ACHN (cell line): Measurements from ENCODE around the gene MPPED2.
A peak's percentile ranks its signal among the peaks of the same experiment; 100 is the strongest.

Experiments
- DNase-seq: peaks from one replicate; pipeline ENCODE4 v3.0.0-alpha.2; 2015
- in situ Hi-C: cut with HindIII; loops from 2 replicates; pipeline ENCODE4 v1.10.0; 2017; ENCODE audit warnings: low sequenced_read_pairs, low pct_ligation_motif_present, low pct_unique_long_range_greater_than_20kb

Gene MPPED2

GRCh38 chr11:30435488-30435887 lies 150.7 kb downstream of the MPPED2 start:
- DNase-seq = no peak
- in situ Hi-C loops = no loop called here

DNA sequence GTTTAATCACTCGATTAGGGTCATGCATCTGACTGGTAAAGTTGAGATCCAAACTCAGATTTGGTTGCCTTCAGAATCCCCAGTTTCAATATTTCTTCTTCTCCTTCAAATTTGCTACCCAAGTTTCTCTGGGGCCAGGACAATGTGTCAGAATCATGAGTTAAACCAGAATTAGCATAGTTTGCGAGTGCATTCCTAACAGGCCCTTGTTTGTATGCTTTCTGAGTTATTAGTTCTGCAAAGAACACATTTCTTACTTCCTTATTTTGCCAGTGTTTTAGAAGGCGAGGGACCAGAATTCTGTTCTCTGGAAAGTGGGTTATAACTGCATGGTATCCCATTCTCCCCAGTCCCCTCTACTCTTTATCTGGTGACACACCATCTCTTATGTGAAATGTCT lies 151.3 kb downstream of the MPPED2 start:
- no peak for DNase-seq
- in situ Hi-C loops = no loop called here

GRCh38 chr11:30433831-30434230 lies 152.3 kb downstream of the MPPED2 start:
- in situ Hi-C loops = no loop called here
- no peak for DNase-seq

- DNase-seq = no peak
- in situ Hi-C loops = no loop called here
These were observed 153.4 kb downstream of the MPPED2 start for GRCh38 chr11:30432716-30433115.

GRCh38 chr11:30432178-30432577 lies 154.0 kb downstream of the MPPED2 start:
- no peak for DNase-seq
- in situ Hi-C loops = no loop called here

DNA sequence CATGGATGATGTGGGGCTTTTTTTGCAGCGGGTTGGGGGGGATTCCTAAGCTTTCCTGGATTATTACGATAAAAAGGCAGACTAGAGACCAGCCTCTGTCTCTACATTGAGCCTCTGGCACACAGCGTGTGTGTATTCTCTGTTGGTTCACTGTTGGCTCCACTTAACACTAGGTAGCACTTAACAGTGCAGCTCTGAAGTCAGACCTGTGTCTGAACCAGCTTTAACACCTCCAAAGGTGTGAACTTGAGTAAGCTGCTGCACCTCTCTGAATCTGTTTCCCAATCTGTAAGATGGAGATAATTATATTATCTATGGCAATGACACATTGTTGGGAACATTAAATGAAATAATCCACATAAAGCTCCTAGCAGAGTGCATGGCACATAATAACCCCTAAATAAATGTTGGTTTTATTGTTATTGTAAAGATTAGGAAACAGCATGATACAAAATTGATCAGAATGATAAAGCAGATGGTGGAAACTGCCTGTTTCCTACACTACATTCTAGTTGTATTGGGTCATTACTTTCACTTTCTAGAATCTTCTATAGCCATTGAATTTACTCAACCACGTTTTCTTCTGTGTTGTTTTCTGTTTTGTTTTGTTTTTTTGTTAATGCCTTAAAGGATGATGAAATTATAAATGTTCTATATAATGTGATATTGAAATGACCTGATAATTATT lies 154.9 kb downstream of the MPPED2 start:
- no peak for DNase-seq
- in situ Hi-C loops = no loop called here

DNA sequence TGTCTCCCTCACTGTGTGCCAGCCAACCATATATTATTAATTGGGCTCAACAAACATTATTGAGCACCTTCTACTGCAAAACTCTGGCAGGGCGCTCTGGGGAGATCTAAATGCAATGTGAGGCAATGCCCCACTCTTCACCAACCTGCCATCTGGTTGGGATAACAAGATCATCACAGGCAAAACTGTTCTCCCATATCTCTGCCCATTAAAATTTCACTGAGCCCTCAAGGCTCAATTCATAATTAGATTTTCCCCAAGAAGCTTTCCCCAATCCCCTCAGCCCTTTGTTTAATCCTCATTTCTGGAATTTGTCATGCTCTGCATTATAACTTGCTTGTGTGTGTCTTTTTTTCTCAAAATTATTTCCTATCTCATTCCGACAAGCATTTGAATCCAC lies 156.6 kb downstream of the MPPED2 start:
- no peak for DNase-seq
- in situ Hi-C loops = no loop called here

GRCh38 chr11:30426781-30427180 lies 159.4 kb downstream of the MPPED2 start:
- in situ Hi-C loops = no loop called here
- no peak for DNase-seq

GRCh38 chr11:30424844-30425243 lies 161.3 kb downstream of the MPPED2 start:
- in situ Hi-C loops = no loop called here
- DNase-seq = no peak

DNA sequence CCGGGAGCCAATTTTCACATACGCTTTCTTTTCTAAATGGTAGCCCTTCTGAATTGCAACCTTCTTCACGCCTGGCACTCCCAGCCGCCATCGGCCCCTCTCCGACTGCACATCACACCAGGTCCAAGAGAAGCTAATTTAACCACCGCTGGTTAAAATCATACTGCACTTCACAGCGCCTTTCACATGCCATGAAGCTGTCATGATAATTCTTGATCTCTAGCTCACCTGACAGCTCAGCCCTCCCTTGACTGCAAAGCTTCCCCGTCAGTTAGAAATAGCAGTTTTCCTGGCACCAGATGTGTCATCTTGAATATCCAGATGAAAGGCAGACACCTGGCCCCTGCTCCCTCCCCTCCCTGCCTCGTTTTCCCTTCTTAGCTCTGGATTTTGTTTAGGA lies 161.8 kb downstream of the MPPED2 start:
- DNase-seq = no peak
- in situ Hi-C loops = no loop called here

DNA sequence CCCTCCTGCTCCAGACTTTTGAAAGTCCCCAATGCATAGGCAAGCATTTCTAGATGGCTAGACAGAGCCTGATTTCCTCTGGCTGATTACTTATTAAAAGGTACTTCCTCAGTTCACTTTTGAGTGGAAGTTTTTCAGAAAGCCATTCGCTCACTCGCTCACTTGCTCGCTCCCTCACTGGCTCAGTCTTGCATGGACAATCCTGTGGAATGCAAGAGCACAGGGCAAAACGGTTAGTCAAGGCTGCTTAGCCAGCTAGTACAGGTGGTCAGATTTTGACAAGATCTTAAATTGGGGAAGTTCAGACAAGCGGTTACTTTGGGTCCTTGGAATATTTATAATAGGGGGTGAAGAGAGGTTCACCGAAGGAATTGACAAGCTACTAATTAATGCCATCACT lies 162.3 kb downstream of the MPPED2 start:
- in situ Hi-C loops = no loop called here
- DNase-seq = peak; percentile 91

DNA sequence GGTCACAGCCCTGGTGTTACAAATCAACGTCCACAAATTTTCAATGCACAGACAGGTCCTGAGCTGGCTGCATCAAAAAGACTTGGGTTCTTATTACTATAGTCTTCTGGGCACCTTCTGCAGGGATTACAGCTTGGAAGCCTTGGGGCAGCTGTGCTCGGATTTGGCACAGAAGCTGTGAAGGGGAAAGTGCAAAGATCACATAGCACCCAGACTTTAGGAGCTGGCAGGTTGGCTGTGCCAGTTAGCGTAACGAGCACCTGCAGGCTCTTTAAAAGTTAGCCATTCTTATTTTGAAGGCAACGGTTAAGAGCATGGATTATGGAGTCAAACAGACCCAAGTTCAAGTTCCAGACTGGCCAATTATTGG lies 162.9 kb downstream of the MPPED2 start:
- in situ Hi-C loops = no loop called here
- DNase-seq = no peak

DNA sequence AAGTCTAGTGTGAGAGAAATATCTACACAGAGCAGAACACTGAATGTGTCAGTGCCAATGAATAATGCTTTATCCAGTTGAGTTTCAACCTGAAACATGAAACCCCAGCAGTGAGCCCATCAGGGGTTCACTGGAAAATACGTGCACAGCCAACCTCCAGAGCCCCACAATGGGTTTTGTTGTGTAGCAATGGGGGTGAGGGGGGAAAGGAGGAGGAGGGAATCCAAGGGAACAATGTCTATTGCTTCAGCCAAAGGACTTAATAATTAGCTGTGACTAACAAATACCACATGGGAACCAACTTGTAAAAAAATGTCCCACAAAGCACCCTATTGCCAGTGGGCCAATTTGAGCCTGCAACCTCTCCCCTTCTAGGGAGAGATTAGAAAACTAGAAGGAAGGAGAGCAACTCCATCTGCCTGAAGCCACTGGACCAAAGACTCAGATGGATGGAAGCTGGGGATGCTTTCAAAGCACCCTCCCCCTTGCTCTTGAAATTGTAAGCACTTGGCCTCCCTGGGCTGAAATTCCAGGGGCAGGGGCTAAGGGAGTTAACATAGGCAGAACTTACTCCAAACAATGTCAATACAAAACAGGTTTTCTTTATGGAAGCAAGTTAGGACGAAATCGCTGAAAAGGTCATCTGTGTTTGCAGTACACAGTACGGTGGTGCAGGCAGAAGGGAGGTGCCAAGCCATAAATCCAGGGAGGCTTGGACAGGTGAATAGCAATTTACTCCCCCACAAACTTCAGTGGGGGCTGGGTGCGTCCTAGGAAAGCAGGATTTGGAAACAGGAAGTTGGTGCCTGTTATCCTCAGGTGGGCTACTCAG lies 163.5 kb downstream of the MPPED2 start:
- in situ Hi-C loops = no loop called here
- no peak for DNase-seq

DNA sequence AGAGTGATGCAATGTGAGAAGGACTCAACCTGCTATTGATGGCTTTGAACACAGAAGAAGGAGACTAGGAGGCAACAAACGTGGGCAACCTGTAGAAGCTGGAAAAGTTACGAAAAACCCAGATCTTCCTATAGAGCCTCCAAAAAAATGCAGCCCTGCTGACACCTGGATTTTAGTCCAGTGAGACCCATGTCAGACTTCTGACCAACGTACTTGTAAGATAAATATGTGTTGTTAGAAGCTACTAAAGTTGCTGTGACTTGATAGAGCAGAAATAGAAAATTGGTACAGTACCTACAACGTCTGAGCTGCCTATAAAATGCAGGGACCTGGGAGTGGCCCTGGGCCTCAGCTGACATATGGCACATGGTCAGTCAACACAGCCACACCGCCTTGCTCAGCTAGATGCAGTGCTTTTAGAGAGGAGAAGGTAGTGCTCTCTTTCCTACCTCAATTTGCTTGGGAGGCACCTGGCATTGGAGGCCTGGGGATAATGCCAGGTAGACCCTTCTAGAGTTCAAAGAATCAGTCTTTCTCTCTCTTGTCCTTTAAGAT lies 165.8 kb downstream of the MPPED2 start:
- in situ Hi-C loops = no loop called here
- DNase-seq = no peak

DNA sequence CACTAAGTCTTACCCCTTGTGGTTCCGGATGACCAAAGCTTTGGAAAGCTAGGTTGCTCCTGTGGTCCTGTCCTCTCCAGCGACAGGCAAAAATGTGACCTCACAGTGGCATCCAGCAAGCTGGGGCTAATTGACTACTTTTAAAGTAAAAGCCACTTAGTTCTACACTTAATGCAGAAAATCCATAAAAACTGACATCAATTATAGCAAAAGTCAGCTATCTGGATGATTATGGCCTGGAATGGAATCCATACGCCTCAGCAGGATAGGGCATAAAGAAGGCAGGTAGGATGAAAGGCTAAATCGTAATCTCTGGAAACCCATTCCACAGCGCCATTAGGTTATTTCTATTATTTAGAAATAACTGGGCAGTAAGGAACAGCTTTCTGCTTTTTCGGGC lies 171.3 kb downstream of the MPPED2 start:
- in situ Hi-C loops = no loop called here
- DNase-seq = no peak

DNA sequence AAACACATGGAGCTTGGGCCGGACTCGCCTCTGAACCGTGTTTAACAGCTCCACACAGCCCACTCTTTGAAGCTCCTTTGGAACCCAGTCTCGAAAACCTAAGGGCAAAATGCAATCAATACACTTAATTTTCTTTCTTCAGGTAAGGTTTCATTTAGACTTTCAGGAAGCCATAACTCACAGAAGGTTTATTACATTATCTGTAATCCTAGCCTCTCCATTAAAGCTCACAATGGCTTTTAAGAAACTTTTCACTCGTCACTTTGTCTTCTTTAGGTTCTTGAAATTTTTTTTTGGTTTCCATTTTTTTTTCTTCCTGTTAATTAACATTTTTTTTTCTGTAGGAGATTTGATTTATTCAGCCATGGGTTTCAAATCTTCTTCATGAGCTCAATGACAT lies 171.9 kb downstream of the MPPED2 start:
- in situ Hi-C loops = no loop called here
- DNase-seq = no peak

GRCh38 chr11:30412509-30412908 lies 173.6 kb downstream of the MPPED2 start:
- DNase-seq = no peak
- in situ Hi-C loops = no loop called here

GRCh38 chr11:30411383-30411782 lies 174.8 kb downstream of the MPPED2 start:
- in situ Hi-C loops = no loop called here
- DNase-seq = no peak

GRCh38 chr11:30406978-30407762 lies 179.0 kb downstream of the MPPED2 start:
- in situ Hi-C loops = no loop called here
- no peak for DNase-seq
